T47D (cell line): ENCODE results near the gene ZNF700.

Source experiments
- DNase-seq, 2 experiments: peaks; one replicate each; pipeline versions ENCODE4 v3.0.0 to v3.0.0-alpha.2; 2011 to 2012; ENCODE audit warnings: low read depth in 1 of 2, low spot score in 1 of 2
- JUND ChIP-seq: IDR thresholded peaks from 2 replicates; pipeline ENCODE4 v1.6.1; 2012; ENCODE audit warnings: low read depth
- in situ Hi-C: cut with HindIII; loops from 2 replicates; pipeline ENCODE4 v1.10.0; 2016; ENCODE audit warnings: low sequenced_read_pairs, low pct_unique_long_range_greater_than_20kb

ZNF700 gene

DNA sequence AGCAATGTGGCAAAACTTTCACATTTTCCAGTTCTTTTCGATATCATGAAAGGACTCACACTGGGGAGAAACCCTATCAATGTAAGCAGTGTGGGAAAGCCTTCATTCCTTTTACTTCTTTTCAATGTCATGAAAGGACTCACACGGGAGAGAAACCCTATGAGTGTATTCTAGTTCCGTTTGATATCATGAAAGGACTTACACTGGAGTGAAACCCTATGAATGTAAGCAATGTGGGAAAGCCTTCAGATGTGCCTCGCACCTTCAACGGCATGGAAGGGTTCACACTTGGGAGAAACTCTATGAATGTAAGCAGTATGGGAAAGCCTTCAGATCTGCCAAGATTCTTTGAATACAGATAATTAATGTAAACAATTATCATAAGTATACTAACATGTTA, 25.4 kb downstream of the ZNF700 start:
- in situ Hi-C loops, result no loop called here
- TF ChIP-seq JUND, result no peak
- DNase-seq, result no peak

DNA sequence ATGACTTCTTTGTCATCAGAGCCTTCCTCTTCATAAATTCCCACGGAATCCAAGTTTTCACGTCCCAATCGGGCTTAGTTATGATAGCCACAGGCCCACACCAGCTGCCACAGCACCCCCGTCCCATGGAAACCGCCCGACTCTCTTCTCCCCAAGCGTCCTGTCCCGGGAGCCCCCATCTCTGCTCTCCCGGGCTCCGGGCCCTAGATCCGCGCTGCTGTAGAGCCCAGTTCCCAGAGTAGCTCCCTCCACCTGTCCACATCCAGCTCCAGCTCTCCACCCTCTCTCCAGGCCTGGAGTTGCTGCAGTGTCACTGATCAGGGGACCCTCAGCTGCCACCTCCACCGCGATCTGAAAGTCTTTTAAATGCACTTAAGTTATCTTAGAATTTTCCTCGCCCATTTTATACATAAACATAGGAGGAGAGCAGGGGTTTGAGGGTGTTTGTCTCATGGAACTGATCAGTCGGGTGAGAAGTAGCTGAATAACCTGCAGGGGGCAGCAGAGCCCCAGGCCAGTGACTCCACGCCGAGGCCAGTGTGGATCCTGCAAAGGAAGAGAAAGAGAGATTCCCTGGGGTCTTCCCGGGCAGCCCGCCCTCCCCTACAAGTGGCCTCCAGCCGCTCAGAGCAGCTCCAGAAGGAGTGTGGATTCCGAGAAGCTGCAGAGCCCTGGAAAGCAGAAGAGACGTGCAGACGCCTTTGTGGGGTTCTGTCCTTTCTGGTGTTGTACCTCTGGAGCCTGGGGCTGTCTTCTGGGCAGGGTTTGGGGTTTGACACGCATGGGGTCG, 38.9 kb downstream of the ZNF700 start:
- TF ChIP-seq JUND, result no peak
- DNase-seq, result peak; percentile 21 to 73
- in situ Hi-C loops, result no loop called here

DNA sequence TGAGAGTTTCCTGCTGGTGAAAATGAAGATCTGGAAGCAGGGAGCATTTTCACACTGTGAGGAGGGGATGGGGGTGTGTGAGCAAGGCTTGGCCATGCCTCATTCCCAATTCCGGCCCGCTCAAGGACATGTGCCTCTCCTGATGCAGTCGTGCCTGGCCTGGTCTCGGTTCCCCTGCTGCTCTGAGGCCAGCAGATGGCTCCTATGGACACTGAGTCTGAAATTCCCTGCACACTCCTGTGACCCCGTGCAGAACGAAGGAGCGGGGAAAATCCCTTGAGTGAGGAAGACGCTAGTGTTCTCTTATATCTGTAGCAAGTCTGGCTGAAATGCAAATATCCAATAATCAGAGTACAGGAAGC, 39.6 kb downstream of the ZNF700 start:
- in situ Hi-C loops, result no loop called here
- no peak for TF ChIP-seq JUND
- no peak for DNase-seq

DNA sequence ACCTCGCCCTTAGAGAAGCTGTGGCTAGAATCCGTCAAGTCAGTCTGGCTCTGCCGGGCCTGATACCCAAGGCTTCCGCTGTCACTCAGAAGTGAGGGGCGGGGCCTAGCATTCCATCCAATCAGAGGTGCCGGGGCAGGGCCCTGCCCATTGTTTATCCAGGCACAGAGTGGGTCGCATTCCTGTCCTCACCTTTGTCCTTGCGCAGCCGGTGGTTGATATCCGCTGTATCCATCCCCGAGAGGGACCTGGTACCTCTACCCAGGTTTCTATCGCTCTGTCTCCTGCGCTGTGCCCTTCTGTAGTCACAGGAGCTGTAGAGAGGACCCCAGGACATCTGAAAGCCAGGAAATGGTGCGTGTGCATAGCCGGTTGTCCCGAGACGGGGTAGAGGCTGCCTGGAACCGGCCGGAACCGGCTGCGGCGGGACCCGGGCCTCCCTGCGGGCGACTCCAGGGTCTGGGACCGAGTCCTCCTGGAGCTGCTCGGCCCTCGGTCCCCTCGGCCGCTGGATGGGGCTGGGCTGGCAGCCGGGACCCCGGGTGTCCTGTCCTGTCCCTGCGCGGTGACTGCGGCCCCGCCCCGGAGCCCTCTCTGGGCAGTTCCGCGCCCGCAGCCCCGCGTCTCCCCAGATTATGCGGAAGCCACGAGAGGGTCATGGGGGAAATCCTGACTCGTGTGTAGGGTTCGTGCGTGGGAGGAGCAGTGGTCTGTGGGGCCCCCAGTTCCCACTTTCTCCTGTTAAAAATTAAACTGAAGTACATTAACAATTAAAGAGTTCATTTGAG, 40.1 kb downstream of the ZNF700 start, which contains the start of gene ZNF763:
ZNF763 (plus strand) TSS at position 183 of the 788 bp plus-strand sequence; CDS start at position 352, 169 bp downstream.
- no peak for TF ChIP-seq JUND
- DNase-seq, result peak; percentile 77 to 93
- in situ Hi-C loops, result no loop called here

DNA sequence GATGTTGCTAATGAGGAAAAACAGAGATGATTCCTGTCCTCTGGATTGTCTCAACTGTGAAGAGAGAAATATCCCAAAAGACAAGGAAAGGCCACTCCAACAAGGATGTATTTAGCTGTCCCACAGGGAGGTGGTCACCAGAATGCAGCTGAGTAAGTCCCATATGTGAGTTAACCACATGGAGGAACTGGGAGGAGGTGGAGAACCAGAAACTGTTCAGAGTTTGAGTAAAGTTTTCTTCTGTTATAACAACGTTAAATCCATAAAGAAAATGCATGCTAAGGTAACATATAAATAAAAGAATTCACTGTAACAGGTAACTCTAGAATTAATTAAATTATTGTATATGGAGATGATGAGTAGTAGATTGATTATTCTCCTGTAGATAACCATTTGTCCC, 45.3 kb downstream of the ZNF700 start:
- TF ChIP-seq JUND, result no peak
- no peak for DNase-seq
- in situ Hi-C loops, result no loop called here

DNA sequence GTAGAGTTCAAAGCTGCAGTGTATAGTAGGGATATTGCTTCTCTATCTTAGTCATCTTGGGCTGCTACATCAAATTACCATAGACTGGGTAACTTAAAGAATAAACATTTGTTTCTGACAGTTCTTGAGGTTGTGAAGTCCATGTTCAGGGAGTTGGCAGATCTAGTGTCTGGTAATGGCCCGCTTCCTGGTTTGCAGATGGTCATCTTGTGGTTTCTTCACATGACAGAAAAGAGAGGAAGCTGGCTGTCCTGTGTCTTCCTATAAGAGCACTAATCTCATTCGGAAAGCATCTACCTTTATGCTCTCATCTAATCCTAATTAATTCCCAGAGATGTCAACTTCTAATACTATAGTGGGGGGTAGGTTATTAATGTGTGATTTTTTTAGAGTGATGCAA, 46.1 kb downstream of the ZNF700 start:
- DNase-seq, result no peak
- in situ Hi-C loops, result no loop called here
- TF ChIP-seq JUND, result no peak

DNA sequence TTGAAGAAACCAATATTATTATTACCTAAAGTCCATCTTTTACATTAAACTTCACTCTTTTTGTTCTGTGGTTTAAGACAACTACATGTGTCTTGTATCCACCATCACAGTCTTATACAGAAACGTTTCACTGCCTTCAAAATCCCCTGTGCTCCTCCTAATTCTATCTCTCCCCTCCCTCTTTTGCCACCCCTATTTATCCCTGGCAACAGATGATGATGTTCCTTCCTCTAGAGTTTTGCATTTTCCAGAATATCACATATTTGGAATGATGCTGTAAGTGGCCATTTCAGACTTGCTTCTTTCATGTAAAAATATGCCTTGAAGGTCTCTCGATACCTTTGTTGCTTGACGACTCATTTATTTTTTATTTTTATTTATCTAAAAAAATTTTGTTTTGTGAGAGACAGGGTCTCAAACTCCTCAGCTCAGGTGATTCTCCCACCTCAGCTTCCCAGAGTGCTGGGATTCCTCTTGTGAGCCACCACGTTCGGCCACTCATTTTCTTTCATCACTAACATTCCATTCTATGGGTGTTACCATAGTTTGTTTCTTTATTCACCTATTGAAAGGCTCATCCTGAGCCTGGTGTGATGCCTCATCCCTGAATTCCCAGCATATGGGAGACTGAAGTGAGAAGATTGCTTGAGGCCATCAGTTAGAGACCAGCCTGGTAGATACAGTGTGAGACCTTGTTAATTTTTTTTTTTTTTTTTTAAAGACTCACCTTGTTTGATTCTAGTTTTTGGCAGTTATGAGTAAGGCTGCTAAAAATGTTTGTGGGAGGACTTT, 48.3 kb downstream of the ZNF700 start:
- no peak for DNase-seq
- in situ Hi-C loops, result no loop called here
- TF ChIP-seq JUND, result no peak

DNA sequence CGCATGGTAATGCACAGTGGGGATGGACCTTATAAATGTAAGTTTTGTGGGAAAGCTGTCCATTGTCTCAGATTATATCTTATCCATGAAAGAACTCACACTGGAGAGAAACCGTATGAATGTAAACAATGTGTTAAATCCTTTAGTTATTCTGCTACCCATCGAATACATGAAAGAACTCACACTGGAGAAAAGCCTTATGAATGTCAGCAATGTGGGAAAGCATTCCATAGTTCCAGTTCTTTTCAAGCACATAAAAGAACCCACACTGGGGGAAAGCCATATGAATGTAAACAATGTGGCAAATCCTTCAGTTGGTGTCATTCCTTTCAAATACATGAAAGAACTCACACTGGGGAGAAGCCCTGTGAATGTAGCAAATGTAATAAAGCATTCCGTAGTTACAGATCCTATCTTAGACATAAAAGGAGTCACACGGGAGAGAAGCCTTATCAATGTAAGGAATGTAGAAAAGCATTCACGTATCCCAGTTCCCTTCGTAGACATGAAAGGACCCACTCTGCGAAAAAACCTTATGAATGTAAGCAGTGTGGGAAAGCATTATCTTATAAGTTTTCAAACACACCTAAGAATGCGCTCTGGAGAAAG, 53.7 kb downstream of the ZNF700 start:
- DNase-seq, result no peak
- TF ChIP-seq JUND, result no peak
- in situ Hi-C loops, result no loop called here

DNA sequence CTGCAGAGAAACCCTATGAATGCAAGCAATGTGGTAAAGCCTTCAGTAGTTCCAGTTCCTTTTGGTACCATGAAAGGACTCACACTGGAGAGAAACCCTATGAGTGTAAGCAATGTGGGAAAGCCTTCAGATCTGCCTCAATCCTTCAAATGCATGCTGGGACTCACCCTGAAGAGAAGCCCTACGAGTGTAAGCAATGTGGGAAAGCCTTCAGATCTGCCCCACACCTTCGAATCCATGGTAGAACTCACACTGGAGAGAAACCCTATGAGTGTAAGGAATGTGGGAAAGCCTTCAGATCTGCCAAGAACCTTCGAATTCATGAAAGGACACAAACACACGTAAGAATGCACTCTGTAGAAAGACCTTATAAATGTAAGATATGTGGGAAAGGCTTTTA, 54.6 kb downstream of the ZNF700 start:
- in situ Hi-C loops, result no loop called here
- TF ChIP-seq JUND, result no peak
- DNase-seq, result no peak

DNA sequence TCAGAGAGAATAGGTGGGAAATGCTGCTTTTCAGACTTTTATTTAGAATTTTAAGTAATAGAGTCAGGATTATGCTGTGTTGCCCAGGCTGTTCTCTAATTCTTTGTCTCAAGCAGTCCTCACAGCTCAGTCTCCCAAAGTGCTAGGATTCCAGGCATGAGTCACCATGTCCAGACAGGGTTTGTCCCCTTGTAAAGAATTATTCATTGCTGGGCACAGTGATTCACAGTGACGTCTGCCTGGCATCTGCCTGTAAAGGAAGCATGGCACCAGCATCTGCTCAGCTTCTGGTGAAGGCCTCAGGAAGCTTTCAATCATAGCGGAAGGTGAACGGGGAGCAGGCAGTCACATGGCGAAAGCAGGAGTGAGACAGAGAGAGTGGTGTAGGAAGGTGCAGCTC, 57.6 kb downstream of the ZNF700 start:
- in situ Hi-C loops, result no loop called here
- TF ChIP-seq JUND, result no peak
- DNase-seq, result no peak

DNA sequence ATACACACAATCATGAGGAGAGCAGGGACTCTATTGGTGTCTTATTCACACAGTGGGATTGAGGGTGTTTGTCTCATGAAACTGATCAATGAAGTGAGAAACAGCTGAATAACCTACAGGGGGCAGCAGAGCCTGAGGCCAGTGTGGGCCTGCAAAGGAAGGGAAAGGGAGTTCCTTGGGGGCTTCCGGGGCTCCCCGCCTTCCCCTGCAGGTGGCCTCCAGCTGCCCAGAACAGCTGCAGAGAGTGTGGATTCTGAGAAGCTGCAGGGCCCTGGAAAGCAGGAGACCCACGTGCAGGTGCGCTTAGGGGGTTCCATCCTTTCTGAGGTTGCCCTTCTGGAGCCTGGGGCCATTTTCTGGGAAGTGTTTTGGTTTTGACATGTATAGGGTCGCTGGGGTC, 60.1 kb downstream of the ZNF700 start:
- DNase-seq, result no peak
- in situ Hi-C loops, result no loop called here
- TF ChIP-seq JUND, result no peak

DNA sequence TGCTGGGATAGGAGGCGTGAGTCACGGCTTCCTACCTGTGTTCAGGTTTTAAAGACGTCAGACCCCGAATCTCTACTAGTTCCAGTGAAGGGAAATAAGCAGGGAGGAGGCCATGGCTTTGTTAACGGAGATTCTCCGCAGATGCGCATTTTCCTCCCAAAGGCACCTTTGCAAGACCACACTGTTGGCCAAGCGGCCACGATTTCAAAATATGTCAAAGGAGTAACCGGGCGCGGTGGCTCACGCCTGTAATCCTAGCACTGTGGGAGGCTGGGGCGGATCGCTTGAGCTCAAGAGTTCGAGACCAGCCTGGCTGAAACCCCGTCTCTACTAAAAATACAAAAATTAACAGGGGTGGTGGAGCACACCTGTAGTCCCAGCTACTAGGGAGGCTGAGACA, 61.8 kb downstream of the ZNF700 start:
- no peak for TF ChIP-seq JUND
- in situ Hi-C loops, result no loop called here
- DNase-seq, result no peak
